H9 (cell line): Measurements from ENCODE around the gene TAF11L7. TPM values are rescaled to one million over a fixed set of nuclear protein-coding genes. Genes with fewer than 3 reads are reported as not detected.
A peak's percentile ranks its signal among the peaks of the same experiment; 100 is the strongest.

Source experiments
- DNase-seq: peaks from one replicate; pipeline ENCODE4 v3.0.0-alpha.2; 2017
- H2AFZ ChIP-seq: one replicate; pipeline ENCODE4 v1.6.1; 2013; ENCODE audit warnings: mild to moderate bottlenecking, low read length, control low read depth, moderate library complexity
- H2AK5ac ChIP-seq: 2 replicates; pipeline ENCODE4 v1.6.1; 2013; ENCODE audit warnings: low read length, control low read depth, mixed read lengths; ENCODE audit not compliant: insufficient read length
- H2BK120ac ChIP-seq: one replicate; pipeline ENCODE4 v1.6.1; 2013; ENCODE audit warnings: low read depth, mild to moderate bottlenecking, low read length, control low read depth, inconsistent platforms; ENCODE audit not compliant: poor library complexity, severe bottlenecking
- H2BK12ac ChIP-seq: 2 replicates; pipeline ENCODE4 v1.6.1; 2013; ENCODE audit warnings: low read length, control low read depth, mixed read lengths, low read depth; ENCODE audit not compliant: insufficient read length
- H2BK15ac ChIP-seq: 2 replicates; pipeline ENCODE4 v1.6.1; 2013; ENCODE audit warnings: low read depth, low read length, control low read depth
- H2BK20ac ChIP-seq: one replicate; pipeline ENCODE4 v1.6.1; 2013; ENCODE audit warnings: low read depth, mild to moderate bottlenecking, low read length, control low read depth, inconsistent platforms; ENCODE audit not compliant: poor library complexity, severe bottlenecking
- H2BK5ac ChIP-seq: 2 replicates; pipeline ENCODE4 v1.6.1; 2013; ENCODE audit warnings: low read length, control low read depth, mixed read lengths; ENCODE audit not compliant: insufficient read length
- H3K14ac ChIP-seq: 2 replicates; pipeline ENCODE4 v1.6.1; 2013; ENCODE audit warnings: low read length, control low read depth; ENCODE audit not compliant: insufficient read depth
- H3K18ac ChIP-seq: 2 replicates; pipeline ENCODE4 v1.6.1; 2013; ENCODE audit warnings: low read depth, mild to moderate bottlenecking, mixed read lengths, low read length, control low read depth; ENCODE audit not compliant: insufficient read length
- H3K23ac ChIP-seq: 2 replicates; pipeline ENCODE4 v1.6.1; 2013; ENCODE audit warnings: low read length, control low read depth, mixed read lengths, low read depth; ENCODE audit not compliant: insufficient read length
- H3K23me2 ChIP-seq: 2 replicates; pipeline ENCODE4 v1.6.1; 2013; ENCODE audit warnings: low read depth, mild to moderate bottlenecking, mixed read lengths, low read length, control low read depth; ENCODE audit not compliant: insufficient read length, poor library complexity, severe bottlenecking
- H3K27ac ChIP-seq: 2 replicates; pipeline ENCODE4 v1.5.1; 2013; ENCODE audit warnings: low read length, control low read depth, mixed read lengths, low read depth; ENCODE audit not compliant: insufficient read length
- H3K27me3 ChIP-seq: 2 replicates; pipeline ENCODE4 v1.6.1; 2013; ENCODE audit warnings: low read length, control low read depth, inconsistent platforms; ENCODE audit not compliant: insufficient read depth
- H3K4ac ChIP-seq: 2 replicates; pipeline ENCODE4 v1.6.1; 2013; ENCODE audit warnings: low read depth, mild to moderate bottlenecking, control low read depth, inconsistent platforms, low read length, moderate library complexity
- H3K4me1 ChIP-seq: 2 replicates; pipeline ENCODE4 v1.6.1; 2013; ENCODE audit warnings: low read length, control low read depth, inconsistent platforms; ENCODE audit not compliant: insufficient read depth
- H3K4me2 ChIP-seq: 2 replicates; pipeline ENCODE4 v1.6.1; 2013; ENCODE audit warnings: low read length, control low read depth, mixed read lengths; ENCODE audit not compliant: insufficient read length, insufficient read depth
- H3K56ac ChIP-seq: 2 replicates; pipeline ENCODE4 v1.6.1; 2013; ENCODE audit warnings: low read depth, mild to moderate bottlenecking, mixed read lengths, low read length, control low read depth; ENCODE audit not compliant: insufficient read length
- H3K79me1 ChIP-seq: 2 replicates; pipeline ENCODE4 v1.6.1; 2013; ENCODE audit warnings: low read depth, mild to moderate bottlenecking, moderate library complexity, low read length, control low read depth, inconsistent platforms; ENCODE audit not compliant: insufficient read depth, poor library complexity, severe bottlenecking
- H3K79me2 ChIP-seq: 2 replicates; pipeline ENCODE4 v1.6.1; 2013; ENCODE audit warnings: low read length, control low read depth, inconsistent platforms; ENCODE audit not compliant: insufficient read depth
- H3K9ac ChIP-seq: 2 replicates; pipeline ENCODE4 v1.6.1; 2013; ENCODE audit warnings: low read length, control low read depth, mixed read lengths; ENCODE audit not compliant: insufficient read length; ENCODE audit errors: extremely low read depth
- H3K9me3 ChIP-seq: one replicate; pipeline ENCODE4 v1.6.1; 2013; ENCODE audit warnings: low read depth, low read length, inconsistent platforms; ENCODE audit not compliant: control insufficient read depth
- H3T11ph ChIP-seq: one replicate; pipeline ENCODE4 v1.6.1; 2013; ENCODE audit warnings: mild to moderate bottlenecking, low read length, control low read depth, inconsistent platforms
- H4K20me1 ChIP-seq: one replicate; pipeline ENCODE4 v1.6.1; 2013; ENCODE audit not compliant: control insufficient read depth, insufficient read length, insufficient read depth
- H4K5ac ChIP-seq: 2 replicates; pipeline ENCODE4 v1.6.1; 2013; ENCODE audit warnings: low read depth, mild to moderate bottlenecking, mixed read lengths, low read length, control low read depth; ENCODE audit not compliant: insufficient read length
- H4K8ac ChIP-seq: replicated peaks from 2 replicates; pipeline ENCODE4 v1.6.1; 2013; ENCODE audit warnings: low read length, control low read depth, mixed read lengths, low read depth; ENCODE audit not compliant: insufficient read length
- H4K91ac ChIP-seq: 2 replicates; pipeline ENCODE4 v1.6.1; 2013; ENCODE audit warnings: low read depth, mild to moderate bottlenecking, moderate library complexity, mixed read lengths, low read length, control low read depth; ENCODE audit not compliant: insufficient read length
- H3K27ac Mint-ChIP-seq, 3 experiments: 2 replicates in 2 of 3; 3 replicates in 1 of 3; pipeline ENCODE4 v1.8.0; 2020 to 2021; ENCODE audit warnings: mixed read lengths in 3 of 3, mild to moderate bottlenecking in 1 of 3, moderate library complexity in 1 of 3
- H3K27me3 Mint-ChIP-seq: 2 replicates; pipeline ENCODE4 v1.8.0; 2021; ENCODE audit warnings: low read depth, mild to moderate bottlenecking, moderate library complexity, mixed read lengths
- H3K36me3 Mint-ChIP-seq, 3 experiments: 2 replicates in 2 of 3; 3 replicates in 1 of 3; pipeline ENCODE4 v1.8.0; 2020 to 2021; ENCODE audit warnings: low read depth in 3 of 3, mixed read lengths in 3 of 3; ENCODE audit not compliant: insufficient read depth in 1 of 3
- H3K4me1 Mint-ChIP-seq, 2 experiments: 2 replicates each; pipeline ENCODE4 v1.8.0; 2020; ENCODE audit warnings: mixed read lengths in 2 of 2
- H3K4me3 Mint-ChIP-seq, 2 experiments: 2 replicates in 1 of 2; 3 replicates in 1 of 2; pipeline ENCODE4 v1.8.0; 2020 to 2021; ENCODE audit warnings: mild to moderate bottlenecking in 2 of 2, mixed read lengths in 2 of 2, moderate library complexity in 1 of 2
- H3K9me3 Mint-ChIP-seq, 2 experiments: 2 replicates in 1 of 2; 3 replicates in 1 of 2; pipeline ENCODE4 v1.8.0; 2020; ENCODE audit warnings: mild to moderate bottlenecking in 2 of 2, mixed read lengths in 2 of 2, moderate library complexity in 1 of 2
- WGBS: extraction: QIAGEN DNeasy Blood & Tissue Kit; methylation state at CpG from one replicate; pipeline ENCODE4 v1.1.7; 2013; ENCODE audit warnings: missing lambda C conversion rate, low lambda C conversion rate, mixed read lengths; ENCODE audit not compliant: insufficient read length; ENCODE audit errors: extremely low coverage; 5-methylcytosine and 5-hydroxymethylcytosine counted together
- total RNA-seq: library from RNA; stranded (reverse); gene quantifications from 2 replicates; pipeline ENCODE4 v1.2.1, GENCODE V29; 2021
- TF ChIP-seq, protein P1 (sequence below): fragments of 200-600 bp; sonication (generic); conservative IDR thresholded peaks from 3 replicates; pipeline ENCODE4 v1.8.0; 2021; ENCODE audit warnings: antibody characterized with exemption, mild to moderate bottlenecking

Gene TAF11L7
- total RNA-seq, 1 experiment from 2014 or later = not detected

DNA sequence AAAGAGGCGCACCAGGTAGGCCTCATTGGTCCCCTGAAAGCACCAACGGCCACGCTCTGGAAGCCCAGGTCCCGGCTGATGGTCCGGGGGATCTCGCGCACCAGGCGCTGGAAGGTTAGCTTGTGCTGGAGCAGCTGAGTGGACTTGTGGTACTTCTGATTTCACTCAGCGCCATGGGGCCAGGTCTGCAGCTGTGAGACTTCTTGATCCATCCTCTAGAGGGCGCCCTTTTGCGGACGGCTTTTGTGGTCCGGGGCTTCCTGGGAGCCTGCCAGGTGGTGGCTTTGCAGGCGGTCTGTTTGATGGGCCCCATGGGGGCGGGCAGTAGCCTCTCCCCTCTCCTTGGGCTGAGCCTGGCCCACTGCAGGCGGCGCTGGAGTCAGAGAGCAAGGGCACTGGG lies 35.1 kb upstream of the TAF11L7 start:
- H3K4me1 ChIP-seq = no peaks in the 10 kb centered on the region
- H3K36me3 Mint-ChIP-seq = no peaks in the 10 kb centered on the region
- H2BK15ac ChIP-seq = no peak overlapping the region
- no peak overlapping the region for H2BK120ac ChIP-seq
- H2AK5ac ChIP-seq = no peak overlapping the region
- no peaks in the 10 kb centered on the region for H3K9me3 ChIP-seq
- TF ChIP-seq, protein P1, sequence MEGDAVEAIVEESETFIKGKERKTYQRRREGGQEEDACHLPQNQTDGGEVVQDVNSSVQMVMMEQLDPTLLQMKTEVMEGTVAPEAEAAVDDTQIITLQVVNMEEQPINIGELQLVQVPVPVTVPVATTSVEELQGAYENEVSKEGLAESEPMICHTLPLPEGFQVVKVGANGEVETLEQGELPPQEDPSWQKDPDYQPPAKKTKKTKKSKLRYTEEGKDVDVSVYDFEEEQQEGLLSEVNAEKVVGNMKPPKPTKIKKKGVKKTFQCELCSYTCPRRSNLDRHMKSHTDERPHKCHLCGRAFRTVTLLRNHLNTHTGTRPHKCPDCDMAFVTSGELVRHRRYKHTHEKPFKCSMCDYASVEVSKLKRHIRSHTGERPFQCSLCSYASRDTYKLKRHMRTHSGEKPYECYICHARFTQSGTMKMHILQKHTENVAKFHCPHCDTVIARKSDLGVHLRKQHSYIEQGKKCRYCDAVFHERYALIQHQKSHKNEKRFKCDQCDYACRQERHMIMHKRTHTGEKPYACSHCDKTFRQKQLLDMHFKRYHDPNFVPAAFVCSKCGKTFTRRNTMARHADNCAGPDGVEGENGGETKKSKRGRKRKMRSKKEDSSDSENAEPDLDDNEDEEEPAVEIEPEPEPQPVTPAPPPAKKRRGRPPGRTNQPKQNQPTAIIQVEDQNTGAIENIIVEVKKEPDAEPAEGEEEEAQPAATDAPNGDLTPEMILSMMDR = peak; percentile 82
- no peak overlapping the region for H2BK20ac ChIP-seq
- peak; percentile 84 for DNase-seq
- H3K4me1 Mint-ChIP-seq = no peaks in the 10 kb centered on the region
- H3K9ac ChIP-seq = no peak overlapping the region
- no peak overlapping the region for H3T11ph ChIP-seq
- H2AFZ ChIP-seq = no peak overlapping the region
- no peak overlapping the region for H3K4ac ChIP-seq
- no peak overlapping the region for H2BK12ac ChIP-seq
- no peak overlapping the region for H3K4me3 Mint-ChIP-seq
- WGBS = no CpG with 5 or more reads among the region's 17 CpGs
- no peak overlapping the region for H4K8ac ChIP-seq
- no peaks in the 10 kb centered on the region for H3K79me1 ChIP-seq
- H3K18ac ChIP-seq = no peak overlapping the region
- no peaks in the 10 kb centered on the region; the same call in 1 of the 2 replicates for H3K27me3 Mint-ChIP-seq
- no peak overlapping the region for H3K27ac ChIP-seq
- H3K79me2 ChIP-seq = no peaks in the 10 kb centered on the region
- no peak overlapping the region for H3K23ac ChIP-seq
- H4K91ac ChIP-seq = no peak overlapping the region
- H4K20me1 ChIP-seq = no peaks in the 10 kb centered on the region
- H3K14ac ChIP-seq = no peak overlapping the region
- no peak overlapping the region for H3K56ac ChIP-seq
- H3K23me2 ChIP-seq = no peaks in the 10 kb centered on the region
- no peak overlapping the region for H3K4me2 ChIP-seq
- H2BK5ac ChIP-seq = no peak overlapping the region
- H3K27me3 ChIP-seq = no peaks in the 10 kb centered on the region
- no peak overlapping the region for H4K5ac ChIP-seq
- no peaks in the 10 kb centered on the region; a peak in 1 of 5 replicates for H3K9me3 Mint-ChIP-seq
- no peak overlapping the region for H3K27ac Mint-ChIP-seq
